ACC112 (cell line): ENCODE results near the gene CLSTN3.

ENCODE experiments used
- H2AFZ ChIP-seq: fragments of 200-600 bp; sonication (generic); one replicate; pipeline ENCODE4 v1.6.0; 2017; ENCODE audit warnings: antibody characterized with exemption, low read length; ENCODE audit not compliant: unreplicated experiment
- H3K27ac ChIP-seq: fragments of 200-600 bp; sonication (generic); 2 replicates; pipeline ENCODE4 v1.5.1; 2014; ENCODE audit warnings: low read depth, mild to moderate bottlenecking, antibody characterized with exemption, low read length, moderate library complexity
- H3K27me3 ChIP-seq: fragments of 200-600 bp; sonication (generic); 2 replicates; pipeline ENCODE4 v1.6.1; 2014; ENCODE audit warnings: mild to moderate bottlenecking, antibody characterized with exemption, low read length, moderate library complexity, mixed read lengths; ENCODE audit not compliant: insufficient read depth
- H3K36me3 ChIP-seq: fragments of 200-600 bp; sonication (generic); 2 replicates; pipeline ENCODE4 v1.6.1; 2016; ENCODE audit warnings: mild to moderate bottlenecking, antibody characterized with exemption, low read length, moderate library complexity, mixed read lengths; ENCODE audit not compliant: insufficient read depth
- H3K4me1 ChIP-seq: fragments of 200-600 bp; sonication (generic); one replicate; pipeline ENCODE4 v1.6.1; 2016; ENCODE audit warnings: low read length, mixed read lengths; ENCODE audit not compliant: insufficient read depth, unreplicated experiment, control insufficient read depth
- H3K4me3 ChIP-seq: fragments of 200-600 bp; sonication (generic); 2 replicates; pipeline ENCODE4 v1.5.1; 2014; ENCODE audit warnings: mild to moderate bottlenecking, low read depth, low read length
- H3K79me2 ChIP-seq: fragments of 200-600 bp; sonication (generic); one replicate; pipeline ENCODE4 v1.6.0; 2016; ENCODE audit warnings: low read length; ENCODE audit not compliant: control insufficient read depth, unreplicated experiment, insufficient read depth

Gene CLSTN3

GRCh38 chr12:7129872-7130691 is at the start of gene CLSTN3:
Gene CLSTN3 (plus strand): TSS chr12:7130371. CDS start chr12:7130649, 278 bp downstream.
- Histone ChIP-seq H3K4me1 (peaks cover 11% of the 10 kb centered on the region), H2AFZ (peak within 1 kb of the TSS; percentile 79), H3K4me3 (peak within 1 kb of the TSS; percentile 83), H3K27me3 (no peaks in the 10 kb centered on the region), H3K79me2 (no peaks in the 10 kb centered on the region), H3K36me3 (no peaks in the 10 kb centered on the region), H3K27ac (no peak within 1 kb of the TSS)

DNA sequence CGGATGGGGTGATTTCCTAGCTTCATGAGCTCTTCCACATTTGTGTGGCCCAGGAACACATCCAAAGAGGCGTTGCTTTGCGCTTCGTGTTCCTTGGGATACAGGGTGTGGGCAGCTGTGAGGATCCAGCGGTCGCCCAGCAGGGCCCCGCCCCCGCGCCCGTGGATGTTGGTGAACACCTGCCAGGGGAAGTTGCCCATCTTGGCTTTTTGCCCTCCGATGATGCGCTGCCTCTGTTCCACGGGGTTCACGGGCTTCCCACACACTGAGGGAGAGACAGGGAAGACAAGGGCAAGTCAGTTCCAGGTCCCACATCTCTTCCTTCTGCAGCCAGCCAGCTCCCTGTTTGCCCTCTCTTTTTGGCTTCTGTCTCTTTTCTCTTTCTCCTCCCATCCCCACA is 49.1 kb upstream of the CLSTN3 start:
- H3K36me3 ChIP-seq = peaks cover 38% of the 10 kb centered on the region
- peaks cover 25% of the 10 kb centered on the region for H3K4me1 ChIP-seq
- H3K27me3 ChIP-seq = no peaks in the 10 kb centered on the region
- no peak overlapping the region for H3K27ac ChIP-seq
- no peak overlapping the region for H3K4me3 ChIP-seq
- H2AFZ ChIP-seq = no peak overlapping the region
- H3K79me2 ChIP-seq = no peaks in the 10 kb centered on the region

DNA sequence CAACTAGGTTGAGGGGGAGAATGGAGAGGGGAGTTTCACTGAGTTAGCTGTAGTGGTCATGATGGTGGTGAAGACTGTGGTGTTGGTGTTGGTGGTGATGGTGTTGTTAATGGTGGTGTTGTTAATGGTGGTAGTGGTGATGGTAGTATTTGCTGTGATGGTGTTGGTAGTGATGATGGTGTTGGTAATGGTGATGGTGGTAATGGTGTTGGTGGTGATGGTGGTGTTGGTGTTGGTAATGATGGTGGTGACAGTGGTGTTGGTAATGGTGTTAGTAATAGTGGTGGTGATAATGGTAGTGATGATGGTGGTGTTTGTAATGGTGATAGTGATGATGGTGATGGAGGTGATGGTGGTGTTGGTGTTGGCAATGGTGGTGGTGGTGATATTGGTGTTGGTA is 47.0 kb upstream of the CLSTN3 start:
- Histone ChIP-seq H3K4me1 (peaks cover 21% of the 10 kb centered on the region), H3K4me3 (no peak overlapping the region), H3K27me3 (no peaks in the 10 kb centered on the region)

GRCh38 chr12:7089196-7089871 is 40.8 kb upstream of the CLSTN3 start:
- Histone ChIP-seq H3K4me3 (no peak overlapping the region), H3K36me3 (peaks cover 29% of the 10 kb centered on the region), H3K27me3 (no peaks in the 10 kb centered on the region), H3K27ac (no peak overlapping the region), H2AFZ (no peak overlapping the region), H3K4me1 (peaks cover 29% of the 10 kb centered on the region), H3K79me2 (no peaks in the 10 kb centered on the region)

More for the DNA sequence above, 47.0 kb upstream of the CLSTN3 start:
- Histone ChIP-seq H3K79me2 (no peaks in the 10 kb centered on the region), H3K36me3 (peaks cover 50% of the 10 kb centered on the region), H3K27ac (no peak overlapping the region), H2AFZ (no peak overlapping the region)

GRCh38 chr12:7090222-7090998 is 39.8 kb upstream of the CLSTN3 start:
- peak overlapping the region; percentile 73 for H3K4me3 ChIP-seq
- no peaks in the 10 kb centered on the region for H3K27me3 ChIP-seq
- H3K79me2 ChIP-seq = no peaks in the 10 kb centered on the region
- H2AFZ ChIP-seq = no peak overlapping the region
- peaks cover 18% of the 10 kb centered on the region for H3K36me3 ChIP-seq
- peaks cover 33% of the 10 kb centered on the region for H3K4me1 ChIP-seq
- H3K27ac ChIP-seq = no peak overlapping the region

- Histone ChIP-seq H3K27ac (no peak overlapping the region), H3K4me3 (peak overlapping the region; percentile 73), H3K36me3 (peaks cover 11% of the 10 kb centered on the region; the same call in 1 of the 2 replicates), H3K27me3 (no peaks in the 10 kb centered on the region), H3K4me1 (peaks cover 33% of the 10 kb centered on the region), H2AFZ (no peak overlapping the region), H3K79me2 (no peaks in the 10 kb centered on the region)
These were observed 39.0 kb upstream of the CLSTN3 start for GRCh38 chr12:7091171-7091570.

DNA sequence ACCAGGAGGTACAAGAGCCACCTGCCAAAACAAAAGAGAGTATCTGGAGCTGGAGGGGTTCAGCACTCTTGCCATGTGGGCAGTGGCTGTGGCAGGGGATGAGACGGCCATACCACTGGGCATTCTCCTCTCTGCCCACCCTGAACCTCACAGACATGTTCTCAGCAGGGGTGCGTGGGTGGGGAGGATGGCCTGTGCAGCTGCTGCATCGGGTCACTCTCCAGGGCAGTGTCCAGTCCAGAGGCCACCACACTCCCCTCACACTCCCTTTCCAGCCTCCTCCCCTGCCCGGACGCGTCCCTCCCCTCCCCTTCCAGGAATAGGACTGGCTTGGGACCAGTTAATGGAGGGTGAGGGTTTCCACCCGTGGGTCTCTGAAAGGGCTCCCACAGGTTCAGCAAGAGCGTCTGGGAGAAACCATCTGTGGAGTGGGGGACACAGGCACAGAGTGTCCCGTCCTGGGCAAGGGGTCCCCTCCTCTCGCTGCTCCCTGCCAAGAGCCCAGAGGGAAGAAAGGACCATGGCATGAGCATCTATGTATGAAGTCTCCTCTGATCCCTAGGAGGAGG is 38.4 kb upstream of the CLSTN3 start:
- Histone ChIP-seq H3K79me2 (no peaks in the 10 kb centered on the region), H3K36me3 (peaks cover 5% of the 10 kb centered on the region; the same call in 1 of the 2 replicates), H2AFZ (peak overlapping the region; percentile 0), H3K4me3 (peak overlapping the region; percentile 73), H3K27me3 (no peaks in the 10 kb centered on the region), H3K27ac (no peak overlapping the region), H3K4me1 (peaks cover 33% of the 10 kb centered on the region)

- Histone ChIP-seq H3K4me3 (peak within 1 kb of the TSS; percentile 73), H2AFZ (peak within 1 kb of the TSS; percentile 35), H3K27me3 (no peaks in the 10 kb centered on the region), H3K27ac (0 out of 2 replicates have a peak within 1 kb of the TSS, but pooled peaks have one; percentile 8), H3K36me3 (peaks cover 4% of the 10 kb centered on the region; the same call in 1 of the 2 replicates), H3K4me1 (peaks cover 33% of the 10 kb centered on the region), H3K79me2 (no peaks in the 10 kb centered on the region)
These were observed 37.8 kb upstream of the CLSTN3 start, which contains the start of gene C1R for GRCh38 chr12:7092229-7092985. Gene C1R (minus strand): TSS chr12:7092445. CDS start chr12:7092388, 57 bp downstream.

GRCh38 chr12:7092986-7093460 is 37.1 kb upstream of the CLSTN3 start:
- Histone ChIP-seq H3K27ac (0 out of 2 replicates have a peak overlapping the region, but pooled peaks have one; percentile 8), H3K27me3 (no peaks in the 10 kb centered on the region), H3K4me3 (no peak overlapping the region), H3K4me1 (peaks cover 33% of the 10 kb centered on the region), H3K36me3 (no peaks in the 10 kb centered on the region; the same call in 1 of the 2 replicates), H3K79me2 (no peaks in the 10 kb centered on the region), H2AFZ (peak overlapping the region; percentile 35)
